ENCODE measurements around the gene GPC6.
"Not testable (repeated sequence)": the region's sequence is repeated elsewhere in the genome, so short reads cannot be mapped to it uniquely, and the experiment has no call there.

The GPC6 gene

DNA sequence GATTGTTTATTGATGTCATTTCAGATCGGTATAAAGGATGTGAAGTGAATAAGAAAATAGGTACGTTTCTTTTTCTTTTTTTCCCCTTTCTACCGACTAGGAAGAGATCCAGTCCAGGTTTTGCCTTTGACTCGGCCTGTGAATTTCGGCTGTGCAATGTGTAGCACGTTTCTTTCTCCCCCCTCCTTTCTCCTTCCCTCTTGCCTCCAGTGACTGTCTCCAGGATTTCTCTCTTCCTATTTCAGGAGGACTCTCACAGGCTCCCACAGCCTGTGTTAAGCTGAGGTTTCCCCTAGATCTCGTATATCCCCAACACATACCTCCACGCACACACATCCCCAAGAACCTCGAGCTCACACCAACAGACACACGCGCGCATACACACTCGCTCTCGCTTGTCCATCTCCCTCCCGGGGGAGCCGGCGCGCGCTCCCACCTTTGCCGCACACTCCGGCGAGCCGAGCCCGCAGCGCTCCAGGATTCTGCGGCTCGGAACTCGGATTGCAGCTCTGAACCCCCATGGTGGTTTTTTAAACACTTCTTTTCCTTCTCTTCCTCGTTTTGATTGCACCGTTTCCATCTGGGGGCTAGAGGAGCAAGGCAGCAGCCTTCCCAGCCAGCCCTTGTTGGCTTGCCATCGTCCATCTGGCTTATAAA is at the start of gene GPC6:
Gene GPC6, plus strand, starts transcription at position 185 of the 657 bp plus-strand sequence.
- DNase-seq, result peak; percentile 79

DNA sequence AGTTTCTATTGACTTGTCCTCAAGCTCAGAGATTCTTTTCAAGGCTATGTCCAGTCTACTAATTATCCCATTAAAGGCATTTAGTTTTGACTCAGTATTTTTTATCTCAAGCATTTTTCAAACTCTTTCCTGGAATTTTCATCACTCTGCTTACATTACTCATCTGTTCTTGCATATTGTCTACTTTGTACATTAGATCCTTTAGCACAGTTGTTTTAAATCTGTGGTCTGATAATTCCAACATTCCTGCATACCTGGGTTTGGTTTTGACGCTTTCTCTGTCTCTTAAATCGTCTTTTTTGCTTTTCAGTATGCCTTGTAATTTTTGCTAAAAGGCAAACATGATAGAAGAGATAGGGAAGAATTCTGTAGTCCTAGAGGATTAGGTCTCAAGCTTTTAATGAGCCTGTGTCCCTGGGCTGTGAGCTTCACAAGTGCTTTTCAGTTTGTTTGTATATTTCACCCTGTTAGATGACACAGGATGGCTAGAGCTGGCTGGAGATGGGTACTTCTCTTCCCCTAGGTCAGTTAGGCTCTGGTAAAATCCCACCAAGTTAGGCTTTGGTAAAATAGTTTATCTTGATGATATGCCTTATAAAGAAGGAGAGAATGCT is 46.1 kb upstream of the GPC6 start:
- no peak for DNase-seq

DNA sequence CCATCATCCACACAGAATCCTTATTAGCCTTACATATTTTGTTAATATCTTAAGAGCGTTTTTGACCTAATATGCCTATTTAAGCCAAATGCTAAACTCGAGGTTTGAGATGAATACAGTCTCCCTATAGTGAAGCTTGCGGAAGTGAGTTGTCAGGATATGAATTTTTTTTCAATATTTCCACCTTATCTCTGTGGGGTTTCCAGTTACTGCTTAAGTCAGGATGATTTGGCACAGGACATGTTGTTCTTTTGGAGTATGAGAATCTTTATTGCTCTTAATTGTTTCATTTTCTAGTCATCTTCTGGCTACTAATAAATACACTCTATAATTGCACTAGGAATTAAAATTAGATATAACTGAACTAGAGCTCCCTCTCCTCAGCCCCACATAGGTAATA is 44.2 kb upstream of the GPC6 start:
- no peak for DNase-seq

- DNase-seq, result no peak
Measured at GRCh38 chr13:93183302-93183701, 43.3 kb upstream of the GPC6 start.

DNA sequence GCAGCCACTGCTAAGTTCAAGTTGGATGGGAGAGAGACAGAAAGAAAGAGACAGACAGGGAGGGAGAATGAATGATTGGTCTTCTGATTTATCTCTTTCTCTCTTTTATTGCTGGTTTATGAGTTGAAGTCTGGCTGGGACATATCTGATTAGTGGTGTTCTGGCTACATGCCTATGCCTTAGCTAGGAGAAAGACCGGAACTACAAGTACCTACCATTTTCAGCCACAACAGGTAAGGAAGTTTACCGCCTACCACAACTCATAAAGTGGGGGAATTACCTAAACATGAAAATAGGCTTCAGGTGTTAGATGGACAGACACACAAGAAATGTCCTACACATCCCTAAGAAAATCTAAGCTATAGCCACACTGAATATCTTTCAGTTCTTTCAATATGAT is 36.6 kb upstream of the GPC6 start:
- no peak for DNase-seq

DNA sequence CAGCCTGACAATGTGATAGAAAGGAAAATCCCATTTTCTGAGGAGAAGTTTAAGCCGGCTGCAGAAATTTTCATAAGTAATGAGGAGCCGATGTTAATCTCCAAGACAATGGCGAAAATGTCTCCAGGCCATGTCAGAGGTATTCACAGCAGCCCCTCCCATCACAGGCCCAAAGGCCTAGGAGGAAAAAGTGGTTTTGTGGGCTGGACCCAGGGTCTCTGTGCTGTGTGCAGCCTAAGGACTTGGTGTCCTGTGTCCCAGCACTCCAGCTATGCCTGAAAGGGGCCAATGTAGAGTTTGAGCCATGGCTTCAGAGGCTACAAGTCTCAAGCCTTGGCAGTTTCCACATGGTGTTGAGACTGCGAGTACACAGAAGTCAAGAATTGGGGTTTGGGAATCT is 32.9 kb upstream of the GPC6 start:
- DNase-seq, result no peak

- DNase-seq, result no peak
Measured at GRCh38 chr13:93199856-93200255, 26.8 kb upstream of the GPC6 start.

GRCh38 chr13:93200626-93201025 is 26.0 kb upstream of the GPC6 start:
- no peak for DNase-seq

- no peak for DNase-seq
Measured at GRCh38 chr13:93201992-93202558, 24.5 kb upstream of the GPC6 start.

GRCh38 chr13:93206778-93207392 is 19.7 kb upstream of the GPC6 start:
- DNase-seq, result not testable (repeated sequence)

GRCh38 chr13:93216122-93216521 is 10.5 kb upstream of the GPC6 start:
- DNase-seq, result no peak

DNA sequence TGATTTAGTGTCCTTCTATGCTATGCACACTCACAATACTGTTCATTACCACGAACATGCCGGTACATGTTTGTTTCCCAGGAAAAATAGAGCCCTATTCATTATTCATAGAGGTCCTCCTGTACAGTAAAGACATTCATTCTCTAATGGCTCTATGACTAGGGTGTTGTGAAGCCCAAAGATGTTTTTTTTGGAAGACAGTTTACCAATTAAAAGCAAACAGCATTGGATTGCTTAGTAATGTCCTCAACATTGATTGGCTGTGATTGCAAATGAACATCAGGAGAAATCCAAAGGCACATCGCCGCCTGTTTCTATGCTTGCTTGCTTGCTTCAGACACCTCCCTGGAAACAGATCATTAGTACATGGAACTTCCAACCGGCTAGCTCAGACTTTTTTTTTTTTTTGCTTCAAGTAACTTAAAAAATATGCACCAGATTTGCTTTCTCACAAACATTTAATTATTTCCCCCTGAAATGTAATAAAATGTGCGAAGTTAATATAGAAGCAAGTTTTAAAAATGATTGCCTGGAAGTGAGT is 8.8 kb upstream of the GPC6 start:
- DNase-seq, result no peak

DNA sequence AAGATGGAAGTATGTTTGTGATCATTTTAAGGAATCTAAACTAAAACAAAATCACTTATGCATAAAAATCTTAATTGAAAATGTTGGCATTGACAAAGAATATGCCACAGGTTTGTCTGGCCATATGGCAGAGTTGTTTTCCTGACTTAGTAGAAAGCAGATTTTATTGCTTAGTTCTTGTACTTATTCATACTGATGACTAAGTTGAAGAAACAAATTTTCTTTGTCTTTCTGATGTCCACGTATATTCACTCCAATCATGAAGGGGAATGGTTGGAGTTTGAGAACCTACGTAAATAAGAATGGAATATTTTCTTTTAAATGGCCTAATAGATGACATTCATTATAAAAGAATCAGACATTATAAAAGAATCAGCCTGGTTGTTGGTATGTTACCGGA is 8.0 kb upstream of the GPC6 start:
- no peak for DNase-seq

- DNase-seq, result no peak
Measured at GRCh38 chr13:93220073-93220472, 6.5 kb upstream of the GPC6 start.

DNA sequence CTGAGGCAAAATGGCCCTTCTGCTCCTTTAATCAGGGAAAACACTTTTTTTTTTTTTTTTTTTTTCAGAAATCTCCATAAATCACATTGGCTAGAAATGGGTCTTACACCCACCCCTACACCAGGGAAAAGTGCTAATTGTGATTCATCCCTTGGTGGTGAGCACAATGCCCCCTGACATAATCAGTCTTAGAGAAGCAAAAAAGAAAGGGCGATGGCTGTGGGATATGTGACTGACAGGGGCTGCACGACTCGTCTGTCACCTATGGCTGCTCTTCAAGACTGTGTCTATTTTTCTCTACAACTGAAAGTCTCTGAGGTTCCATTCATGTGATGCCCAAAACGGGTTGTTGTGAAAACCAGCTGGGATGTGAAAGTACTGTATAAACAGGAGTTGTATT is 3.6 kb upstream of the GPC6 start:
- no peak for DNase-seq

- DNase-seq, result no peak
Measured at GRCh38 chr13:93224535-93224934, 2.1 kb upstream of the GPC6 start.

DNA sequence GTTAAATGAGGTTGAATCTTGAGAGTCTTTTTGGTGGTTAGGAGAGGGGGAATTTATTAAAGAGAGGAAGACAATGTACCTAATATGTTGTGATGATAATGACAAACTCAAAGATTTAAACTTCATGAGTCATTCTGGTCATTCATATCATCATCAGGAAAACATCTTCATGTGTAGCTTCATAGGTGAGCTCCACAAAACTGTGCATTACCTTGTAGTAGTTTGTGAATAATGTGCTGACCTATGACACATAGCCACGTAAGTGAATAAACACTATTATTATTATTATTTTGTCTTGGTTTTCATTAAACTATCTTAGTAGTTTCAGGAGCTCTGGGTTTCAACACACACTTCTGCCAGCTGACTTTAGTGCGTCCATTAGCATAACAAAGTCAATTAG is 997 bp upstream of the GPC6 start:
- DNase-seq, result no peak

DNA sequence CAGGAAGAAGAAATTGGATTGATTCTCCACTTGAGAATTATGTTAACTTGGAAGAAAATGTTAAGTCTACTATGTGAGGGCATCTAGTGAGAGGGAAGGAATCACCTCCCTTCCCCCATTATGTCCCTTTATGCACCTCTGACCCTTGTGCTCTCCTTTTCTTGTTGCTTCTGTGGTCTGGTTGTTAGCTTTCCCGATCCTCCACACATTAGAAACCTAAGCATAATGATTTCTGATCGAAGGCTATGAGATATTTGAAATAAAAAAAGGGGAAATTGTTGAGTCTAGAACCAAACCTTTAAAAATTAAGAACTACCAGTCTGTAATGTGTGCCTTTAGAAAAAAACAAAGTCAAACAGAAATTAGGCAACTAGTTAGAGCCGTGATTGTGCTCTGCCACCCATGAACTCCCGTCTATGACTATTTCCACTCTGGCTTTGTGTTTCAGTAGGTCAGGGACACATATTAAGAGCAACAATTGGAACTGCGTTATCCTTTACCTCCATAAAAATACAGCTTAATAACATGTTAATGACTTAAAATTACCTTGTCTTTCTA is 463 bp upstream of the GPC6 start:
- DNase-seq, result no peak

DNA sequence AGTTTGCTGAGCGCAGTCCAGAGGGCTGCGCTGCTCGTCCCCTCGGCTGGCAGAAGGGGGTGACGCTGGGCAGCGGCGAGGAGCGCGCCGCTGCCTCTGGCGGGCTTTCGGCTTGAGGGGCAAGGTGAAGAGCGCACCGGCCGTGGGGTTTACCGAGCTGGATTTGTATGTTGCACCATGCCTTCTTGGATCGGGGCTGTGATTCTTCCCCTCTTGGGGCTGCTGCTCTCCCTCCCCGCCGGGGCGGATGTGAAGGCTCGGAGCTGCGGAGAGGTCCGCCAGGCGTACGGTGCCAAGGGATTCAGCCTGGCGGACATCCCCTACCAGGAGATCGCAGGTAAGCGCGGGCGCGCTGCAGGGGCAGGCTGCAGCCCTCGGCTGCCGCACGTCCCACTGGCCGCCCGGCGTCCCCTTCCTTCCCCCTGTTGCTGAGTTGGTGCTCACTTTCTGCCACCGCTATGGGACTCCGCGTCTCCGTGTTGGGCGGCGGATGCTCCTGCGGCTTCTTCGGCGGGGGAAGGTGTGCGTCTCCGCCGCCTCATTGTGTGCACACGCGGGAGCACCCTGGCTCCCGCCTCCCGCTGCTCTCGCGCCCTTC is 772 bp downstream of the GPC6 start:
- DNase-seq, result no peak

GRCh38 chr13:93227878-93228642 is 1.5 kb downstream of the GPC6 start:
- DNase-seq, result peak; percentile 49

DNA sequence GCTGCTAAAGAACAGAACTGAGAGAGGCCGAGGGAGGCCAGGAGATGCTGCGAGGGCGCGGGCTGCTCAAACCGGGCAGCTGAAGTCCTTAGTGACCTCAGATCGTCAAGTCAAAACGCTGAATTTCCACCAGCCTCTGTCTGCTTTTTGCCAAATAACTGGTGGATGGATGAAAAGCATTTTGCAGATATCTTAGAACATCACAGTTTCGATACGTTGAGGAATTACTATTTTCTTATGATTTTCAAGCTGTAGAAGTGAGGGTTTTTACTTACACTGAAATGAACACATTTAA is 2.0 kb downstream of the GPC6 start:
- no peak for DNase-seq

GRCh38 chr13:93230261-93230855 is 3.8 kb downstream of the GPC6 start:
- no peak for DNase-seq

Measured in amniotic stem cell (primary cell).